ENCODE data around the gene TMEM198.

DNA sequence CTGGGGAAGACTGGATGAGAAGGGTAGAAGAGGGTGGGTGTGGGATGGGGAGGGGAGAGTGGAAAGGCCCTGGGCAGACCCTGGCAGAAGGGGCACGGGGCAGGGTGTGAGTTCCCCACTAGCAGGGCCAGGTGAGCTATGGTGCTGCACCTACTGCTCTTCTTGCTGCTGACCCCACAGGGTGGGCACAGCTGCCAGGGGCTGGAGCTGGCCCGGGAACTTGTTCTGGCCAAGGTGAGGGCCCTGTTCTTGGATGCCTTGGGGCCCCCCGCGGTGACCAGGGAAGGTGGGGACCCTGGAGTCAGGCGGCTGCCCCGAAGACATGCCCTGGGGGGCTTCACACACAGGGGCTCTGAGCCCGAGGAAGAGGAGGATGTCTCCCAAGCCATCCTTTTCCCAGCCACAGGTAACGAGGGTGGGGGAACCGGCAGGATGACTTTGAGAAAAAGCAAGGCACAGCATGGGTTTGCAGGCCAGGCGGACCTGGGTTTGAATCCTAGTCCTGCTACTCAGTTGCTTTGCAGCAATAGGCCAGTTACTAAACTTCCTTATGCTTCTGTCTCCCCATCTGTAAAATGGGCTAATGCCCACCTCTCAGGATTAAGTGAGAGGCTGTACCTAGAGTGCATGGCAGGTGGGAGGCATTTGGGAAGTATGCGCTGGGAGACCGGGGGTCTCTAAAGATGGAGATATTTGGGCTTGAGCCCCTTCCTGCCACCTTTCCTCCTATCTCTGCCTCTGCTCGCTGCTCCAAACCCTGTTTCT is 28.6 kb downstream of the TMEM198 start, which contains the start of gene INHA:
- TF ChIP-seq EZH2phosphoT487 (IDR thresholded peaks at IDR 0.05; ENCODE audit: insufficient read depth, low read depth) (no peak), EZH2 (IDR thresholded peaks at IDR 0.05; ENCODE audit: insufficient read depth, poor library complexity, severe bottlenecking) (no peak)

Data from GM23248 (cell line).